PFSK-1 (cell line): ENCODE measurements around the gene PIEZO2.

Source experiments
- POLR2AphosphoS5 ChIP-seq: IDR thresholded peaks from 2 replicates; pipeline ENCODE4 v1.6.1; 2012; ENCODE audit warnings: low read depth, mild to moderate bottlenecking, control low read depth, low read length, moderate library complexity
- SIN3A ChIP-seq: IDR thresholded peaks from 2 replicates; pipeline ENCODE4 v1.6.1; 2012; ENCODE audit warnings: mild to moderate bottlenecking, low read length, moderate library complexity, borderline replicate concordance; ENCODE audit not compliant: insufficient read depth
- TAF1 ChIP-seq: IDR thresholded peaks from 2 replicates; pipeline ENCODE4 v1.6.1; 2012; ENCODE audit warnings: low read length, control low read depth, borderline replicate concordance; ENCODE audit not compliant: insufficient read depth
- TF ChIP-seq, protein P1 (sequence below), 2 experiments: IDR thresholded peaks; 2 replicates each; pipeline versions ENCODE4 v1.6.1 to v1.8.0; 2011 to 2012; ENCODE audit warnings: low read depth in 2 of 2, low read length in 2 of 2, control low read depth in 1 of 2, inconsistent platforms in 1 of 2, mild to moderate bottlenecking in 1 of 2, moderate library complexity in 1 of 2; ENCODE audit not compliant: insufficient read depth in 1 of 2

- TF ChIP-seq POLR2AphosphoS5 (no peak), TAF1 (no peak), SIN3A (no peak)
- TF ChIP-seq, protein P1, sequence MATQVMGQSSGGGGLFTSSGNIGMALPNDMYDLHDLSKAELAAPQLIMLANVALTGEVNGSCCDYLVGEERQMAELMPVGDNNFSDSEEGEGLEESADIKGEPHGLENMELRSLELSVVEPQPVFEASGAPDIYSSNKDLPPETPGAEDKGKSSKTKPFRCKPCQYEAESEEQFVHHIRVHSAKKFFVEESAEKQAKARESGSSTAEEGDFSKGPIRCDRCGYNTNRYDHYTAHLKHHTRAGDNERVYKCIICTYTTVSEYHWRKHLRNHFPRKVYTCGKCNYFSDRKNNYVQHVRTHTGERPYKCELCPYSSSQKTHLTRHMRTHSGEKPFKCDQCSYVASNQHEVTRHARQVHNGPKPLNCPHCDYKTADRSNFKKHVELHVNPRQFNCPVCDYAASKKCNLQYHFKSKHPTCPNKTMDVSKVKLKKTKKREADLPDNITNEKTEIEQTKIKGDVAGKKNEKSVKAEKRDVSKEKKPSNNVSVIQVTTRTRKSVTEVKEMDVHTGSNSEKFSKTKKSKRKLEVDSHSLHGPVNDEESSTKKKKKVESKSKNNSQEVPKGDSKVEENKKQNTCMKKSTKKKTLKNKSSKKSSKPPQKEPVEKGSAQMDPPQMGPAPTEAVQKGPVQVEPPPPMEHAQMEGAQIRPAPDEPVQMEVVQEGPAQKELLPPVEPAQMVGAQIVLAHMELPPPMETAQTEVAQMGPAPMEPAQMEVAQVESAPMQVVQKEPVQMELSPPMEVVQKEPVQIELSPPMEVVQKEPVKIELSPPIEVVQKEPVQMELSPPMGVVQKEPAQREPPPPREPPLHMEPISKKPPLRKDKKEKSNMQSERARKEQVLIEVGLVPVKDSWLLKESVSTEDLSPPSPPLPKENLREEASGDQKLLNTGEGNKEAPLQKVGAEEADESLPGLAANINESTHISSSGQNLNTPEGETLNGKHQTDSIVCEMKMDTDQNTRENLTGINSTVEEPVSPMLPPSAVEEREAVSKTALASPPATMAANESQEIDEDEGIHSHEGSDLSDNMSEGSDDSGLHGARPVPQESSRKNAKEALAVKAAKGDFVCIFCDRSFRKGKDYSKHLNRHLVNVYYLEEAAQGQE (IDR thresholded peaks at IDR 0.05; ENCODE audit: insufficient read depth in 1 of 2, low read depth in 2 of 2, low read length in 2 of 2) = no peak
Measured at GRCh38 chr18:10893761-10894160, 255.6 kb downstream of the PIEZO2 start.
